ENCODE measurements around the gene ZIK1.
A peak's percentile ranks its signal among the peaks of the same experiment; 100 is the strongest.

Gene ZIK1

GRCh38 chr19:57583521-57584416, at the start of gene ZIK1:
ZIK1 (plus strand) TSS chr19:57584145; CDS start chr19:57584357, 212 bp downstream.
- peak; percentile 8 to 15 for DNase-seq

- no peak for DNase-seq
Measured at GRCh38 chr19:57537953-57538547, 45.9 kb upstream of the ZIK1 start.

- DNase-seq: no peak
Measured at GRCh38 chr19:57546513-57546912, 37.4 kb upstream of the ZIK1 start.

DNA sequence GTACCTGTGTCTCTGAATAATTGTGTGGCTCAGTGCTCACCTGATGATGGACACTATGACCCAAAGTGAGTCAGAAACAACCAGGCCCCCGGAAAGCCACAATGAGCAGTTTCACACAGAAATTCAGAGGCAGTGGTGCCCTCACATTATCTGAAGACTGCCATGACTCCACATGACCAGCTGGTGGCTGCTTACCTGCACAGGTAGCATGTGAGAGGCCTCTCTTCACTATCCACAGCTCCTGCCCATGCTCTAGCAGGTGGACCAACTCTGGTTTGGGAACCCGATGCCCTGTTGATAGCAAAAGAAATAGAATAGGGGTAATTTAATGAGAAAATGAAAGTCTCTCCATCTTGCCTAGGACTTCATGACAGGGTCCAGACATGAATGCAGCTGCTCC, 31.5 kb upstream of the ZIK1 start:
- no peak for DNase-seq

- no peak for DNase-seq
Measured at GRCh38 chr19:57557659-57558058, 26.3 kb upstream of the ZIK1 start.

DNA sequence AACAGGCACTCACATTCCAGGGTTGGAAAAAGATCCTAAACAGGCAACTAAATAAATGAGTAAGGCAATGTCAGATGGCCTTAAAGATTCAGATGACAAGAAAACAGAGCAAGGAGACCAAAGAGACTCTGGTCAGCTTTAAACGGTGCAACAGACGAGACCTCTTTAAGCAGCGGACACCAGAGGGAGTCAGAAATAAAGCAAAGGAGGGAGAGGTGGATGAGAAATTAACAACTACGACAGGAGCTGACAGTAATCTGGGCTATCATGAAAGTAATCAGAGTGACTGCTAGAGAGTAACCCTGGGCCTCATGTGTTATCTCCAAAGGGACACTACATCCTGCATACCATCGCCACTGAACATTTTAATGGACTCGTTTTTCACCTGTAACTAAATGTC, 25.4 kb upstream of the ZIK1 start:
- no peak for DNase-seq

GRCh38 chr19:57559008-57559403, 24.9 kb upstream of the ZIK1 start:
- DNase-seq: no peak

GRCh38 chr19:57559404-57560025, 24.4 kb upstream of the ZIK1 start, which contains the start of gene ZNF550:
ZNF550 (minus strand) TSS chr19:57559863; CDS start chr19:57559682, 181 bp downstream.
- DNase-seq: peak; percentile 69 to 83

DNA sequence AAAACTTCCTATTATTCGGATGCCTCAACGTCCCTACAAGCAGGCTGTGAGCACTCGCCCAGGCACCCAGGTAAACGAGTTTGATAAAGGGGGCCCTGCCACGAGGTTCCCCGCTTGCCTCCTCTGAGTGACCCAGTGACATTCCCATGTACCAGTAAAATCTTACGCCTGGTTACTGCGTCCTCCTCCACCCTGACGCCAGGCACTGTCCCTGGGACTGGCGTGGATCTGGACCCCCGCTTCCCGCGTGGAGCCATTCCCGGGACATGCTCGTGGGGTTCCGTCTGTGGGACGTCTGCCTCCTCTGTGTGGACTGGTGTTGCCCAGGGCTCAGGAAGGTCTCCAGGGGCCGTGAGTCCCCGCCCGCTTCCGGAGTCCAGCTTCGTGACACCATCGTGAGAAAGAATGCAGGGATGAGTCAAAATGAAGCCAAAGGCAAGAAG, 23.9 kb upstream of the ZIK1 start:
- no peak for DNase-seq

DNA sequence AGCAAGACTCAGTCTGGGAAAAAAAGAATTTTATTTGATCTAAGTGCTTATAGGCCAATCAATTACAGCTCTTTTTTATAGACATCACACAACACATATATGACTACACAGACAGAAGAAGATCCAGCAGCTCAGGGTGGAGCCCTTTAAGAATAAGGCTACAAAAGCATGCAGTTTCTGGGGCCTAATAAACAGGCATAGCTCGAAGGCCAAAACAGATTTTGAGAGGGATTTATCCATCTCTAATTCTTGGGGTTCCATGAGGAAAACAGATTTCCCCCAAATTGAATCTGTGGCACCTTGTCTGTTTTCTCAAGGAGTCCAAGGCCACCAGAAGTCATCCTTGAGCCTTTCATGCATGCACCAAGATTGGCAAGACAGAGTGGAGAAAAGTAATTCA, 20.4 kb upstream of the ZIK1 start:
- no peak for DNase-seq

GRCh38 chr19:57566396-57567265, 17.3 kb upstream of the ZIK1 start:
- no peak for DNase-seq

DNA sequence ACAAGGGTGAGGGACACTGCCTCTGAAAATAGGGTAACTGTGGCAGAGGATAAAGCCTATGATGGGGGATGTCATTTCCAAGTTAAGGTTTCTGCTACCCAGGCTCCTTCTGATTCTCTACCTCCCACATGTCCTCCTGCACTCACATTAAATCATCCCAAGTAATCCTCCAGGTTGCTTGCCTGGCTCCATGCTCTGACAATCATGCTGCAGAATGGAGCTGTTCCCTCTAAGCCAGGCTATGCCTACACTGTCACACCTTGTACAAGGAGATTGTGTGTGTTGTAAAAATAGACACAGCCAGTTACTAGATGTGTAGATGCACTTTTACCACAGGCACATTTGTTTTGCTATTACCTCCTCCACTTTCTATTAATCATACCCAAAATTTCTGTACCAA, 13.2 kb upstream of the ZIK1 start:
- DNase-seq: no peak

DNA sequence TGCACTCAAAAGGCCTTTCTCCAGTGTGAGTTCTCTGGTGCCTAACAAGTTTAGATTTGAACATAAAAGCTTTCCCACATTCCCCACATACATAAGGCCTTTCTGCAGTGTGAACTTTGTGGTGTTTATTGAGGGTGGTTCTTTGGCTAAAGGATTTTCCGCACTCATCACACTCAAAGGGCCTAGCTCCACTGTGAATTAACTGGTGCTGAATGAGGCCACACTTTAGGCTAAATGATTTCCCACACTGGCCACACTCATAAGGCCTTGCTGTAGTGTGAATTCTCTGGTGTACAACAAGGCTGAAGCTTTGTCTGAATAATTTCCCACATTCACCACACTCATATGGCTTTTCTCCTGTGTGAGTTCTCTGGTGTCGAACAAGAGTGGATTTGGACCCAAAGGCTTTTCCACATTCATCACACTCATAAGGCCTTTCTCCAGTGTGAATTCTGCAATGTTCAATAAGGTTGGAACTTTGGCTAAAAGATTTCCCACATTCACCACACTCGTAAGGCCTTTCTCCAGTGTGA, 11.5 kb upstream of the ZIK1 start:
- no peak for DNase-seq

- DNase-seq: no peak
Measured at GRCh38 chr19:57576661-57577060, 7.3 kb upstream of the ZIK1 start.

DNA sequence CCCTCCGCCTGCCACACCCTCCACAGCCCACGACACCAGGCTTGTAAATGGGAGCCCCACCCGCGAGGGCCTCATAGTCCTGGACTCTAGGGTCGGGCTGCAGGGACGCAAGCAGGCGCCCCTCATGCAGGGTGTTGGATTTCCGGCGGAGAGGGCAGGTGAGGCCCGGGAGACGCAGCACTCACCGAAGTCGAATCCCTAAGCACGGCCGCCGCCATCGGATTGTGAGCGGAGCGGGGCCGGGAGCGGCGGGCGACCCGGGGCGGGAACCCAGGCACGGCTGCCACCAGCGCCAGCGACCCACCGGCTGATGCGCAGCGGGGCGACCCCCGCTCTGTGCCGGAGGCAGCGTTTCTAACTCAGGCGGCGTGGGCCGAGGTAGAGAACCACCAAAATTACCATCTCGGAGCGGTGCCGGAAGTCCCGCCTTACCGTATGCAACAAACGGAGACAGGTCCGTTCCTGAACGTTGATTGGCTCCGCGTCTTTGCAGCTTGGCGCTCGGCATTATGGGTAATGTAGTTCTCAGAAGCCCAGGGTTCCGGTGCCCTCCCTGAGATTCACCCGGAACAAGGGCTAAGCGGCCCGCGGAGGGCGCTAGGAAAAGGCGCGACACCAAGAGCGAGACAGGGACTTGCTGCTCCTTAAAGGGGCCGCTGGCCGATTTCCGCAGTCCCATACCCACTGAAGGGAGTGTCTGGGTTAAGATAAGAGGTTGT, 5.3 kb upstream of the ZIK1 start, which contains the start of gene ZNF416:
TSS of gene ZNF416 (minus strand) at position 425 of the 719 bp plus-strand sequence. CDS start at position 218, 207 bp downstream.
- peak; percentile 95 to 98 for DNase-seq

GRCh38 chr19:57583104-57583520, 833 bp upstream of the ZIK1 start:
- no peak for DNase-seq

- DNase-seq: no peak
Measured at GRCh38 chr19:57587529-57587928, 3.6 kb downstream of the ZIK1 start.

GRCh38 chr19:57599377-57599760, 15.4 kb downstream of the ZIK1 start:
- no peak for DNase-seq

DNA sequence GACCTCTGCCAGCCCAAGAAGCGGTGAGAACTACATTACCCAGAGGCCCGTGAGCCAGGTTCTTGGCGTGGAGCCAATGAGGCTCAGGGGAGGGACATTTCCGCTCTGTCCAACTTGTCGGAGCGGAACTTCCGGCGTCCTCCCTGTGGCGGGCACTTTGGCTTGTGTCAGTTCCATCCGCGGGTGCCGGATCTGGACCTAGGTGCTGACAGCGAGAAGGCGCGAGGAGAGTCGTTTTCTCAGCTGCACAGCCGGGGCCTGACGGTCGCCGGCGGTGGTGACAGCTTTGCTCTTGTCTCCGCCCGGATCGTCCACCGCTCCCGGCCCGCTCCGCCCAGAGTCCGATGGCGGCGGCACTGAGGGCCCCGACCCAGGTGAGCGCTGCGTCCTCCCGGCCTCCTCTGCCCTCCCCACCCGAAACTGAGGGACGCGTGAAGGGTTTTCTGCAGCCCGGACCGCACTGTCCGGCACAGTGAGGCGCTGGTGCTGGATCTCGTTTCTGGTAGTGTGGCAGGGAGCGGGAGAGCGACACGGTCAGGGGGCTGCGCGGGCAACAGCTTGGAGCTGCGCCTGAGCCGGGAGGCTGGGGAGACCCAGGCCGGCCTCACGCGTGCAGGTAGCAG, 15.9 kb downstream of the ZIK1 start, which contains the start of gene ZNF530:
TSS of gene ZNF530 (plus strand) at position 125 of the 623 bp plus-strand sequence. CDS start 4,461 bp downstream, outside the sequence.
- peak; percentile 89 to 95 for DNase-seq

- DNase-seq: no peak
Measured at GRCh38 chr19:57606931-57607330, 23.0 kb downstream of the ZIK1 start.

GRCh38 chr19:57611113-57611512, 27.2 kb downstream of the ZIK1 start:
- DNase-seq: no peak

All from NCI-H2081 (cell line).